ENCODE data around the gene RBBP8NL. TPM values are rescaled to one million over a fixed set of nuclear protein-coding genes. Genes with fewer than 3 reads are reported as not detected.
A peak's percentile ranks its signal among the peaks of the same experiment; 100 is the strongest.
"Not testable (repeated sequence)": the region's sequence is repeated elsewhere in the genome, so short reads cannot be mapped to it uniquely, and the experiment has no call there.

RBBP8NL gene
- total RNA-seq, 1 experiment from 2014 or later = not detected

DNA sequence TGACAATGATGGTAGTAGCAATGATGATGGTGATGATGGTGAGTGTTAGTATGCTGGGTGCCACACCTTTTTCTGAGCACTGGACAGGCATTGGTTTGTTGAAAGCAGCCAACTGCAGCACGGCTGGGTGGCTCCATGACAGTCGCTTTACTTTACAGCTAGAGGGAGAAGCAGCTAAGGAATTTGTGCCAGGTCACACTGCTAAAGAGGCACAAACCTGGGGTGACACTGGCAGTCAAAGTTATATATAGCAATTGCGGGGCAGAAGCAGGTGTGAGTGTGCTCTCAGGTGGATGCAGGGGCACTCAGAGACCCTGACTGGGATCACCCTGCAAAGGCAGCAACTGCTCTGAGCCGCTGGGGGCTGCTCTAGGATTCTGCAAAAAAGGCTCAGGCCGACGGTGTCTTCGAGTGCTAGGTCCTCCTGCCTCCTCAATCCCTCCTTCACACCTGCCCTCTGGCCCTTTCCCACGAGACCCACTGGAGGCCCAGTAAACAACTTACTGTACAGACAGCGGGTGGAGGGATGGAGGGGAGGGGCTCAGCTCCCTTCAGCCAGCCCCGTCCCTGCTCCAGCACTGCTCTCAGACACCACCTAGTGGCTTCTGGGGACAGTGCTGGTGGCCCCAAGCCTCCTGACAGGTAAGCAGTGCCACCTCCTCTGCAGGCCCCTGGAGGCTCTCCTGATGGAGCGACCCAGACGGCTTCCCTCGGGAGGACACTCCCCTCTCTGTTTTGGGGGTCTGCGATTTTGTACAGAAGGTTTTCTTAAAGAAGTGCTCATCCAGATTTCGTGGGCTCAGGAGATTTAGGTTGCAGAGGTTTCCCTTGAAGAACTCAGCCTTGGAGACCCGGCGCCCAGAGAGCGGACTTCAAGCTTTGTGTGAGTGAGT is 44.8 kb downstream of the RBBP8NL start:
- no peaks in the 10 kb centered on the region for H3K27me3 ChIP-seq
- no peak overlapping the region for H3K27ac ChIP-seq
- H3K9me3 ChIP-seq (replicated peaks) = no peaks in the 10 kb centered on the region
- peaks cover 26% of the 10 kb centered on the region for H3K4me1 ChIP-seq
- H3K4me3 ChIP-seq = no peak overlapping the region
- peaks cover 8% of the 10 kb centered on the region for H3K36me3 ChIP-seq
- peak; percentile 88 to 96 for DNase-seq

DNA sequence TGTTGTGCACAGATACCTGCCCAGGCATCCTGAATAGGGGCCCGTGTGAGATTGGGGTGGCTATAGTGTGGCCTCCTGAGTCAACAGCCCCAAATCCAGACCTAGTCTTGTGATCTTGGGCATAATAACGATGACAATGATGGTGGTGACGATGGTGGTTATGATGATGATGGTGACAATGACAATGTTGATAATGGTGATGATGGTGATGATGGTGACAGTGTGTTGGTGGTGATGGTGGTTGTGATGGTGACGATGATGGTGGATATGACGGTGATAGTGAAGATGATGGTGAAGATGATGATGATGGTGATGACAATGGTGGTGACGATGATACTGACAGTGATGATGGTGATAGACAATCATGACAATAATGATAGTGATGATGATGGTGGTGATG is 45.5 kb downstream of the RBBP8NL start:
- Histone ChIP-seq H3K36me3 (peaks cover 6% of the 10 kb centered on the region; the same call in 1 of the 2 replicates), H3K4me1 (peaks cover 33% of the 10 kb centered on the region), H3K4me3 (no peak overlapping the region), H3K27me3 (no peaks in the 10 kb centered on the region), H3K9me3 (replicated peaks) (no peaks in the 10 kb centered on the region), H3K27ac (no peak overlapping the region)
- DNase-seq = no peak

DNA sequence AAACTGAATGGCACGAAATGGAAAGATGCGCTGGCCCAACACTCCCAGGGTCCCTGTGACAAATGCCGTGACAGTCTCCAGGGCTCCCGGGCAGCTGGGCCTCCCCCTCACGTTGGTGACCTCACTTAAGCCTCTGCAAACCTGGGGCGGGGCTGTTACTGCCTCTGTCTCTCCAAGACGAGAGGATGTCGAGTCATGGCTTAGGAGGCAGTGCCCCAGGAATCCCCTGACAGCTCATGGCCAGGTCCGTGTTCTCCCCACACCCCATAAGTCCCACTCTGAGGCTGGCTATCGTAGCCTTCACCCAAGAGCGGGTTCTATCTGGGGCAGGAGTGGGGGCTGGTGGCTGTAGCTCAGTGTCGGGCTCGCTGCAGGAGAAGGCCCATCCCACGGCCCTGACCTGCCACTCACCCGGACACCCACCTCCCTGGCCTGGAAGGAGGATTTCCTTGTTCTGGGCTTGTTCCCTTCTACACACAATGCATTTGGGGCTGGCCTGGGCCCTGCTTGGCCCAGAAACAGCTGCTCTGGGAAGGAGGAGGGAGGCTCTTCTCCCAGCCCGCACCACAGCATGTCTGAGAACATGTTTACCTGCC is 46.0 kb downstream of the RBBP8NL start:
- Histone ChIP-seq H3K9me3 (replicated peaks) (no peaks in the 10 kb centered on the region), H3K4me1 (peaks cover 36% of the 10 kb centered on the region), H3K27ac (no peak overlapping the region), H3K27me3 (no peaks in the 10 kb centered on the region), H3K36me3 (peaks cover 6% of the 10 kb centered on the region; the same call in 1 of the 2 replicates), H3K4me3 (no peak overlapping the region)
- no peak for DNase-seq

DNA sequence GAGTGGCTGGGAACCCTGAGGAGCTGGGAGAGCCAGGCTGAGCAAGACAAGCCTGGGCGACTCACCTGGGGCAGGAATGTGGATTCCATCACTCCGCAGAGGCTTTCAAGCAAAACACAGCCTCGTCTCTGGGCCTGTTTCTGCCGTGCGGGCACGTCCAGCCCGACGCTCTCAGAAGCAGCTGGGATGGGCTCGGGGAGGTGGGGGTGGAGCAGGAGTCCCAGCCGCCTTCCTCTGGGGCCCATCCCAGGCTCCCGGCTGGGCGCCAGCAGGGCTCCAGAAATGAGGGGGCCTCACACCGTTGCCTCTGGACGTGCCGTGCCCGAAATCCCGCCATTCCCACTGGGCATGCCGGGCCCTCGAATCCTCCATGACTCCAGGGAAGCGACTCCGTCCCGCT is 49.1 kb downstream of the RBBP8NL start:
- no peak overlapping the region for H3K27ac ChIP-seq
- H3K4me1 ChIP-seq = peaks cover 56% of the 10 kb centered on the region
- peaks cover 3% of the 10 kb centered on the region; the same call in 1 of the 2 replicates for H3K36me3 ChIP-seq
- no peak overlapping the region for H3K4me3 ChIP-seq
- no peaks in the 10 kb centered on the region for H3K9me3 ChIP-seq (replicated peaks)
- DNase-seq = peak; percentile 74 to 75
- H3K27me3 ChIP-seq = no peaks in the 10 kb centered on the region

DNA sequence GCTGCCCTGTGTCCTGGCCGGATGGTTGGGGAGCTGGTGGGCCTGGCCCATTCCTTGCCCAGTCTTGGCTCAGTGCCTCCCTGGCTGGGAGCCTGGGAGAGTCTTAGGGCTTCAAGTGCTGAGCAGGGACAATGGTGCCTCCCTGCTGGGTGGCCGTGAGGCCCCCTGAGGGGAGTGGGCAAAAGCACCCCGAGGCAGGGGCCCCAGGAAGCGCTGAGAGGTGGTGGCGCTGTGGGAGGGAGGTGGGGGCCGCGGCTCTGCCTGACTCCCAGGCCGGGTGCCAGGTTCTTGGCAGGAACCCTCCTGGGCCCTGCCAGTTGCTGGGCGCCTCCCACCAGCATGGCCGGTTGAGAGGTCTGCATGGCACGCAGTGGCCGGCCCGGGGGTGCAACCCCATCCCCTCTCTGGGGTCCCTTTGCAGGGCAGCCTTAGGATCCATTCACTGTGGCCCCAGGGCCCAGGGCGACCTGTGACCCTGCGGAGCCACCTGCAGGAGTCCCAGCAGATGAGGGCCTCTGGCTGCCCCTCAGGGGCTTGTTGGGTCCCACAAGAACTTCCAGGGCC is 49.6 kb downstream of the RBBP8NL start:
- no peaks in the 10 kb centered on the region for H3K27me3 ChIP-seq
- H3K27ac ChIP-seq = no peak overlapping the region
- H3K4me1 ChIP-seq = peaks cover 56% of the 10 kb centered on the region

DNA sequence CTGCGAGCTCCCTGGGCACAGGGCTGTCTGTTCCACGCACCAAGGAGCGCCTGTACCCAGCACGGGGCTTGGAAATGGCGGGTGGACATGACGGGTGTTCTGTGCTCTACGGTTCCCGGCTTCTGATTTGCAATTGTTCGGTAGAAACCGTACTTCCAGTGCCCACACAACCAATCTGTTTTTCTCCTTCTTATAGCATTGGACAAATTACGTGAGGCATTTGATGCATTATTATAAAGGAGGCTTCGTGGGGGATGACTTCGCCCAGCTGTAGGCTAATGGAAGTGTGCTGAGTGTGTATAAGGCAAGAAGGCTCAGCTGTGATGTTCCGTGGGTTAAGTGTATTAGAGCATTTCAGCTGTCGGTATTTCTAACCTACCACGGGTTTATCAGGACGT is 50.3 kb downstream of the RBBP8NL start:
- Histone ChIP-seq H3K27ac (no peak overlapping the region; the same call in 1 of the 2 replicates), H3K36me3 (peaks cover 3% of the 10 kb centered on the region; the same call in 1 of the 2 replicates), H3K4me3 (no peak overlapping the region), H3K4me1 (peaks cover 56% of the 10 kb centered on the region), H3K9me3 (replicated peaks) (no peaks in the 10 kb centered on the region), H3K27me3 (no peaks in the 10 kb centered on the region)
- peak in 1 of 2 experiments; percentile 58 for DNase-seq

More for the DNA sequence above, 49.6 kb downstream of the RBBP8NL start:
- no peaks in the 10 kb centered on the region for H3K9me3 ChIP-seq (replicated peaks)
- no peak overlapping the region for H3K4me3 ChIP-seq
- peaks cover 3% of the 10 kb centered on the region; the same call in 1 of the 2 replicates for H3K36me3 ChIP-seq
- no peak for DNase-seq

DNA sequence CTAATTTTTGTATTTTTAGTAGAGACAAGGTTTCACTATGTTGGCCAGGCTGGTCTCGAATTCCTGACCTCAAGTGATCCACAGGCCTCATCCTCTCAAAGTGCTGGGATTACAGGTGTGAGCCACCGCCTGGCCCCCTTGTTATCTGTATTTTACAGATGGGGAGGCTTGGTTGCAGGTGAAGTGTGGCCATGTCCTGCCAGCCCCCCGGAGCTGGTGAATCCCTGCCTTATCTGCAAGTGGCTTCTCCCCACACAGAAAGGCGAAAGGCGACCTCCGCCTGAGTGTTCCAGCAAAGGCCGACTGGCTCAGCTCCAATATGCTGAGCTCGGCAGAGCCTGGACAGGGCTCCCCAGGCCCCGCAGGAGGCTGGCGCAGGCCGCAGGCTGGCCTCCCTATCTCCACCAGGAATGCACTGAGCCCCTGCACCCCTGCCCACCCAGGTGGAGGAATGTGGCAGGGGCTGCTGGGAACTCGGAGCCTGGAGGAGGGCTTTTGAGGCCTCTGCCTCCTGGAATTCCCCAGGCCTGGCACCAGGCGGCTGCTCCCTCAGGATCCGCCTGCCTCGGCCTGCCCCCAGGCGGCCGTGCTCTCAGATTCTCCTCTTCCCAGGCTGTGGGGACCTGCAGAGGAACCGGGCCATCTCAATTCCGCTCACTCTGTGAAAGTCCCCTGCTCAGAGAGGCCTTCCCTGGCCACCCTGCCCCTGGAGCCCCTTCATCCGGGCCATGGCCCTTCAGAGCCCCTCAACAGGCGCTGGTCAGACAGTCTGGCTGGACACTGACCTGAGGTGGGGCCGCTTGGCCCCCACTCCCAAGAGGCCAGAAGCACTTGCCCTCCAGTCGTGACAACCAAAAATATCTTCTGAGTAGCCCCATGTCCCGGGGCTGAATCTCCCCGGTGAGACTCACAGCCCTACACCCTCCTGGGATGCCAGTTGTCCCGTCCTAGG is 51.0 kb downstream of the RBBP8NL start:
- H3K36me3 ChIP-seq = no peaks in the 10 kb centered on the region
- H3K27me3 ChIP-seq = no peaks in the 10 kb centered on the region
- H3K9me3 ChIP-seq (replicated peaks) = no peaks in the 10 kb centered on the region
- peaks cover 56% of the 10 kb centered on the region for H3K4me1 ChIP-seq
- peak overlapping the region; percentile 14 for H3K4me3 ChIP-seq
- DNase-seq = peak; percentile 97 to 98
- peak overlapping the region; percentile 0; the same call in 1 of the 2 replicates for H3K27ac ChIP-seq

DNA sequence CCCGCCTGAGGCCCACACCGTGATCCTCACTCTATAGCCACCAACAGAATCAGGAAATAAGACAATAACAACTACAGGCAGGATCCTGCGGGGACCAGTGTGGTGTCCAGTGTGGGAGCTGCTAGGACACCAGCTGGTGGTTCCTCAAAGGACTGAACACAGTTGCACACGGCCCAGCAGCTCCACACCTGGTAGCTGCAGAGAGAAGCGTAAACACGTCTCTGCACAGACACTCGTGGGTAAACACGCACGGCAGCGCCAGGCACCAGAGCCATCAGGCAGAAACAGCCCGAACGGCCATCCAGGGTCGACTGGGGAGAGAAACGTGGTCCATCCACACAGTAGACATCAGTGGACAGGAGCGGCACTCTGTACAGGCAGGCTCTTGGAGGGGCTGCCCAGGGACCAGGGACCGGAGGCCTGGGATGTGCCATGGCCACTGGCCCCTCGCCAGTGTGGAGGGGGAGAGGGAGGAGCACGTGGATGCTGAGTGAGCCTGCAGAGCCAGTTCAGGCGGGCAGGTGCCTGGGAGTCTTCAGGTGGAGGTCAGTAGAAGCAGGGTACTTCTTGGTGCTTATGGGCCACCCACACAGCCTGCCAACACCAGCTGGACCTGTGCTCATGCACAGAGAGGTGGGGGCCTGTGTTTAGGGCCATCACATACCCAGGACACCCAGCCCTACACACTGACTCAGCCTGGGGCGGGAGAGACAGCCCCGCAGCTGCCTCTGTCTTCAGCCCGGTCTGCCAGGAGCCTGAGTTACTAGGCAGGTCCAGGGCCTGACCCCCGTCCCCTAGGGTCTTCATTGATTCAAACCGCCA is 52.8 kb downstream of the RBBP8NL start:
- Histone ChIP-seq H3K9me3 (replicated peaks) (no peaks in the 10 kb centered on the region), H3K4me3 (no peak overlapping the region), H3K4me1 (peaks cover 62% of the 10 kb centered on the region), H3K27me3 (no peaks in the 10 kb centered on the region), H3K27ac (peak overlapping the region; percentile 17; the same call in 1 of the 2 replicates), H3K36me3 (no peaks in the 10 kb centered on the region)
- DNase-seq = peak; percentile 77 to 80

DNA sequence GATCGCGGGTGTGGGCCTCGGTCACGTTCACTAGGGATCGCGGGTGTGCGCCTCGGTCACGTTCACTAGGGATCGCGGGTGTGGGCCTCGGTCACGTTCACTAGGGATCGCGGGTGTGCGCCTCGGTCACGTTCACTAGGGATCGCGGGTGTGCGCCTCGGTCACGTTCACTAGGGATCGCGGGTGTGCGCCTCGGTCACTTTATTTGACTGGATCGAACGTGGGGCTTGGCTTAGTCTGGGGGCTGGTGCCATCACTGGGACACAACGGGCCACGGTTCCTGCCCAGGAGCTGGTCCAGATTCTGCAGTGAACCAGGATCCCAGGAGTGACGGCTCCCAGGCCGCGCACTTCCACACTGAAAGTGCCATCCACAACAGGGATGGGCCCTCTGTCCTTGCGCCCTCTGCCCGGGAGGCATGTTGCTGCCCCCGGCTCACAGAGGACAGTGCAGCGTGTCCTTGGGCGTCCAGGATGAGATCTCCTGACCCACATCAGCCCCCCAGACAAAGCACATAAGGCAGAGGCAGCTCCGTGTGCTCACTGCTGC is 53.6 kb downstream of the RBBP8NL start:
- DNase-seq; H3K36me3 ChIP-seq; H3K4me3 ChIP-seq; H3K27me3 ChIP-seq; H3K9me3 ChIP-seq (replicated peaks); H3K27ac ChIP-seq: not testable (repeated sequence)
- H3K4me1 ChIP-seq = peaks cover 68% of the 10 kb centered on the region

DNA sequence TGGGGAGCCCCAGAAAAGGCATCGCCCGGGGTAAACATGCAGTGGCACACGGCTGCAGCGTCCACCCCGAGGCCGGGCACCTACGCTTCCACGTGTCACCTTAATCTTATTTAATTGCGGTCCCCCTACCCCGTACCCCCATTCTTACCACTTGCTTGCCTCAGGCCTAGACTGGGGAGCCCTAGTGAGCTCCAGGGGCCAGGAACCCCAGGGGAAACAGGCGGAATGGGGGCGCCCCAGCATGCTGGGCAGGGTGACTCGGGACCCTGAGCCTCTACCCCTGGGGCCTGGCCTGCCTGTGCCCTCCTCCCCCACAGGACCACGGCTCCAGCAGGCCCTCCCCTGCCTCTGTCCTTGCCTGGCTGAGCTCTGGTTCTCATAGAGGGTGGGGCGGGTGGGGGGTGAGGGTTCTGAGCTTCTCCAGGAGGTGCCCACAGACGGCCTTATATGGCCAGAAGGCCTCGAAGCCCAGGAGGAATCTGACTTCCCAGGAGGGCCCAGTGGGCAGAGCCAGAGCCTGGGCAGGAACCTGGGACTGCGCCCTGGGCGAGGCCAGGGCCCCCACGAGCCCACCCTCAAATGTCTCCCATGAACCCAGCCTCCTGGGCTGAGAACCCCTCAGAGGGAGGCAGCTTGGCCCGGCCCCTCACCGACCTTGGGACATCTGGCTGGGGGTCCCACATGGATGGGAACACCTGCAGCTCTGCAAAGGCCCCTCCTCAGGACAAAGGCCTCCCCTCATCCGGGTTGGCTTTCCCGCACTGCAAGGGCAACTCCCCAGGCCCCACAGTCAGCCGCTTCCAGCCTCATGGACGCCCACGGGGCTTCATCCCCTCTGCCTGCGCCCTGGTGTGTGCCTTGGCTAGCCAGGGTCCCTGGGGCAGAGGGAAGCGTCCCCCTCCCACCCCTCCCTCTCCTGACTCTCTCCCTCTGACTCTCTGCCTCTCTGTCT is 55.0 kb downstream of the RBBP8NL start:
- DNase-seq = no peak
- no peaks in the 10 kb centered on the region for H3K36me3 ChIP-seq
- H3K4me3 ChIP-seq = no peak overlapping the region
- peaks cover 68% of the 10 kb centered on the region for H3K4me1 ChIP-seq
- no peaks in the 10 kb centered on the region for H3K27me3 ChIP-seq
- H3K9me3 ChIP-seq (replicated peaks) = no peaks in the 10 kb centered on the region
- H3K27ac ChIP-seq = no peak overlapping the region

DNA sequence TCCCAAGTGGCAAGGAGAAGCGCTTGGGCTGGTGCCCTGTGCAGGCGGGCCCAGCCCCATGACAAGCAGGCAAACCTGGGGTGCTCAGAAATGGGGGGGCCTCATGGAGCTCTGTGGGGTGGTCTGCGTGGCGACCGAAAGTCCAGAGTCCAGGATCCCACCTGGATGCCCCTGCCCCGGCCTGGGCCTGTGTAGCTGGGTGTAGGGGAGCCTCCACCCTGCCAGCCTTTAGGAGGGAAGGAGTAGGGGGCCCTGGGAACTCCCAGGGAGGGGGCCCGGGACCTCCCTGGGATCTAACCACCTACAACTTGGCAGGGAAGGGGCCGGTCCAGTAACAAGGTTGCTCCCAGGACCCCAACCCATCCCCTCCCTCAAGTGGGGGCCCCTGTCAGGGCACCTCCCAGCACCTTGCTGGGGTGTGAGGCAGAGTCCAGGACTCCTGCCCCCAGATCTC is 55.7 kb downstream of the RBBP8NL start:
- DNase-seq = no peak
- Histone ChIP-seq H3K27me3 (no peaks in the 10 kb centered on the region), H3K4me1 (peaks cover 61% of the 10 kb centered on the region), H3K36me3 (no peaks in the 10 kb centered on the region), H3K27ac (no peak overlapping the region), H3K9me3 (replicated peaks) (no peaks in the 10 kb centered on the region), H3K4me3 (no peak overlapping the region)

DNA sequence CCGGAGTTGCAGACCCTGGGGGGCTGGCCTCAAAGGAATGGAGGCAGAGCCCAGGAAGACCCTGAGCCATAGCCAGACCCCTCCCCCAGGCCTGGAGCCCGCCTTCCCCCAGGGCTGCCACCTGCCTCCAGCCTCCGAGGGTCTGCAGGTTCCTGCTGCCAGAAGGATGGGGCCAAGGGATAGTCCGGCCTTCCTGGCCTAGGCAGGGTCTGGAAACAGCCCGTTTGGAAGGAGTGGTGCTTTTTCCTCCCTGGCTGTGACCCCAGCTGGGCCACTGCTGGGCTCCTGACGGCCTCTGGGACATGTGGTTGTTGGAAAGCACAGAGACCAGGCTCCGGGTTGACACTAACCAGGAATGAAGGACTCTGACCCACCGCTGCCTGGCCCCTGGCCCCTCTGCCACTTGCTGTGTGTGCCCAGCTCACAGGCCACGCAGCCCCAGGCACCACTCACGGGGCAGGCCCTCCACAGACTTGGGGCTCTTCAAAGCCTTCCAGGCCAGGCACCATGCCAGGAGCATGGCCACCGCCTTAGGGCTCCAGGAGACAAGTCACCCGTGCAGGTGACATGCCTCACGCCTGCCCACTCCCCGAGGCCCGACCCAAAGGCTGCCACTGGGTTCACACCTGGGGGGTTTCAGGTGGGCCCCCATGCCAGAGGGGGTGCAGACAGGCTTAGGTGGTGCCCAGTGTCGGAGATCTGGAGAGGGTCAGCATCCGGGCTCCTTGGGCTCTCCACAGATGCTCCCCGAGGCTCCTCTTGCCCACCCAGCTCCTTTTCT is 56.3 kb downstream of the RBBP8NL start:
- DNase-seq = no peak
- no peaks in the 10 kb centered on the region for H3K9me3 ChIP-seq (replicated peaks)
- H3K27ac ChIP-seq = no peak overlapping the region
- H3K27me3 ChIP-seq = no peaks in the 10 kb centered on the region
- no peak overlapping the region for H3K4me3 ChIP-seq
- H3K4me1 ChIP-seq = peaks cover 59% of the 10 kb centered on the region
- H3K36me3 ChIP-seq = no peaks in the 10 kb centered on the region

All from SJCRH30 (cell line).